Subcutaneous adipose tissue (tissue), 4 donors: ENCODE results near the gene MEP1A. TPM values are rescaled to one million over a fixed set of nuclear protein-coding genes. Genes with fewer than 3 reads are reported as not detected.

Source experiments
- CTCF ChIP-seq: fragments of 450-650 bp; IDR thresholded peaks from one replicate; pipeline ENCODE4 v1.5.1; 2016; ENCODE audit warnings: low read depth, mild to moderate bottlenecking, control low read depth, antibody characterized with exemption, moderate library complexity
- total RNA-seq, 4 donors: library from RNA; depleted of rRNA; stranded (reverse); fragments of >200 nt; gene quantifications; one replicate each; pipeline ENCODE4 v1.1.0, GENCODE V29; 2016

MEP1A gene
- total RNA-seq, 4 donors from 2014 or later, result 0.65 TPM; not detected in 3

GRCh38 chr6:46882645-46883044 lies 89.5 kb downstream of the MEP1A start:
- TF ChIP-seq CTCF, result no peak

- TF ChIP-seq CTCF, result no peak
Observed at GRCh38 chr6:46888031-46888430, 94.8 kb downstream of the MEP1A start.

- no peak for TF ChIP-seq CTCF
Observed at GRCh38 chr6:46888578-46888977, 95.4 kb downstream of the MEP1A start.

Other genes starting within 250 kb of the MEP1A start
- 1 to 10 TPM in 2 of 4 donors, under 1 TPM in 2; 0.88 to 2.0 (median 1.1) TPM for gene CYP39A1, start 140.6 kb upstream of the MEP1A start, total RNA-seq
- gene SLC25A27, start 140.4 kb upstream of the MEP1A start, total RNA-seq, result 10 to 100 TPM; 20.7 to 36.7 (median 28.2) TPM
- gene TDRD6, start 105.5 kb upstream of the MEP1A start, total RNA-seq, result 1 to 10 TPM in 1 of 4 donors, under 1 TPM in 3; 0.51 to 2.1 (median 0.82) TPM
- gene PLA2G7, start 58.0 kb upstream of the MEP1A start, total RNA-seq, result 10 to 100 TPM in 1 of 4 donors, 1 to 10 TPM in 3; 2.4 to 65.6 (median 3.8) TPM
- not detected for gene ANKRD66, start 46.5 kb upstream of the MEP1A start, total RNA-seq
- gene ADGRF5, start 128.5 kb downstream of the MEP1A start, total RNA-seq, result 100 to 1,000 TPM in 2 of 4 donors, 10 to 100 TPM in 2; 30.4 to 144 (median 73.9) TPM
- not detected for gene ADGRF1, start 248.9 kb downstream of the MEP1A start, total RNA-seq